ENCODE measurements around the gene RFNG.

- TF ChIP-seq CTCF (IDR thresholded peaks at IDR 0.05), result no peak
- no peak for TF ChIP-seq POLR2A (IDR thresholded peaks at IDR 0.05)
Measured at GRCh38 chr17:82097919-82098168, 46.2 kb upstream of the RFNG start.

Data from thyroid gland (tissue), 4 donors.